HepG2 (cell line): ENCODE measurements around the gene SART1. TPM values are rescaled to one million over a fixed set of nuclear protein-coding genes. Genes with fewer than 3 reads are reported as not detected.

Experiments
- HDAC6 ChIP-seq: fragments of 200-600 bp; sonication (generic); IDR thresholded peaks from 2 replicates; pipeline ENCODE4 v1.7.0; 2017; ENCODE audit warnings: mild to moderate bottlenecking, antibody characterized with exemption, low read length, low read depth
- KLF11 ChIP-seq: IDR thresholded peaks from 2 replicates; pipeline ENCODE4 v1.6.1; 2016; ENCODE audit warnings: missing compliant biosample characterization
- RORA ChIP-seq: sonication (generic); formaldehyde crosslinking; IDR thresholded peaks from 2 replicates; pipeline ENCODE4 v1.5.0; 2020; ENCODE audit warnings: mild to moderate bottlenecking, missing genetic modification reagents, moderate library complexity
- STAG1 ChIP-seq: sonication (generic); formaldehyde crosslinking; IDR thresholded peaks from 2 replicates; pipeline ENCODE4 v1.4.0; 2020; ENCODE audit warnings: missing genetic modification reagents
- TOE1 ChIP-seq: sonication (generic); formaldehyde crosslinking; IDR thresholded peaks from 2 replicates; pipeline ENCODE4 v1.4.0; 2020; ENCODE audit warnings: mild to moderate bottlenecking, missing genetic modification reagents
- U2AF2 ChIP-seq: fragments of 200-400 bp; formaldehyde crosslinking; IDR thresholded peaks from 2 replicates; pipeline ENCODE4 v1.6.1; 2017; ENCODE audit warnings: low read depth, mild to moderate bottlenecking, low read length
- ZFP36L1 ChIP-seq: sonication (generic); formaldehyde crosslinking; IDR thresholded peaks from 2 replicates; pipeline ENCODE4 v1.8.0; 2022; ENCODE audit warnings: mild to moderate bottlenecking, missing genetic modification reagents, moderate library complexity
- ZKSCAN5 ChIP-seq: sonication (generic); formaldehyde crosslinking; IDR thresholded peaks from 2 replicates; pipeline ENCODE4 v1.5.1; 2020; ENCODE audit warnings: mild to moderate bottlenecking, missing genetic modification reagents
- ZNF670 ChIP-seq: sonication (generic); formaldehyde crosslinking; IDR thresholded peaks from 2 replicates; pipeline ENCODE4 v1.8.0; 2022; ENCODE audit warnings: mild to moderate bottlenecking, missing genetic modification reagents, borderline replicate concordance
- ZNF777 ChIP-seq: sonication (generic); formaldehyde crosslinking; IDR thresholded peaks from 2 replicates; pipeline ENCODE4 v1.4.0; 2020; ENCODE audit warnings: missing genetic modification reagents
- ZNF782 ChIP-seq: sonication (generic); formaldehyde crosslinking; IDR thresholded peaks from 2 replicates; pipeline ENCODE4 v1.4.0; 2020; ENCODE audit warnings: missing genetic modification reagents, mild to moderate bottlenecking, borderline replicate concordance
- ZNF883 ChIP-seq: sonication (generic); formaldehyde crosslinking; IDR thresholded peaks from 2 replicates; pipeline ENCODE4 v1.5.1; 2020; ENCODE audit warnings: mild to moderate bottlenecking, missing genetic modification reagents; ENCODE audit errors: not compliant biosample characterization
- polyA plus RNA-seq, 8 experiments: library from polyadenylated mRNA; depleted of rRNA in 3 of 8; stranded (reverse) in 7 of 8; unstranded in 1 of 8; fragments of >200 nt; fragmentation: Illumina TruSeq in 4 of 8; extraction: Trizol in 4 of 8; gene quantifications; 2 replicates each; pipeline versions ENCODE4 v1.2.1 to v1.2.3, GENCODE V29; 2011 to 2016; ENCODE audit warnings: low read depth in 4 of 8, missing spikeins in 1 of 8, mixed read lengths in 1 of 8; ENCODE audit not compliant: insufficient read depth in 1 of 8
- total RNA-seq, 5 experiments: library from RNA; depleted of rRNA; stranded (reverse); fragments of >200 nt; fragmentation: Illumina TruSeq; extraction: Trizol; gene quantifications; 2 replicates each; pipeline ENCODE4 v1.2.3, GENCODE V29; 2016; ENCODE audit warnings: low read depth in 1 of 5
- TF ChIP-seq, protein P1 (sequence below): sonication (generic); formaldehyde crosslinking; IDR thresholded peaks from 2 replicates; pipeline ENCODE4 v1.5.1; 2020; ENCODE audit warnings: missing genetic modification reagents, mild to moderate bottlenecking, borderline replicate concordance
- TF ChIP-seq, protein P2 (sequence below): sonication (generic); formaldehyde crosslinking; IDR thresholded peaks from 2 replicates; pipeline ENCODE4 v1.4.0; 2020; ENCODE audit warnings: missing genetic modification reagents
- TF ChIP-seq, protein P3 (sequence below): sonication (generic); formaldehyde crosslinking; IDR thresholded peaks from 2 replicates; pipeline ENCODE4 v1.5.0; 2020; ENCODE audit warnings: mild to moderate bottlenecking, missing genetic modification reagents
- TF ChIP-seq, protein P4 (sequence below): sonication (generic); formaldehyde crosslinking; IDR thresholded peaks from 2 replicates; pipeline ENCODE4 v1.8.1; 2023; ENCODE audit warnings: missing genetic modification reagents, mild to moderate bottlenecking, borderline replicate concordance

SART1 gene
- total and polyA plus RNA-seq, 2 of the 13 experiments (the other 11 are each of a cell fraction or from before 2014, with no cell fraction given), result 11.3 to 22.5 TPM

DNA sequence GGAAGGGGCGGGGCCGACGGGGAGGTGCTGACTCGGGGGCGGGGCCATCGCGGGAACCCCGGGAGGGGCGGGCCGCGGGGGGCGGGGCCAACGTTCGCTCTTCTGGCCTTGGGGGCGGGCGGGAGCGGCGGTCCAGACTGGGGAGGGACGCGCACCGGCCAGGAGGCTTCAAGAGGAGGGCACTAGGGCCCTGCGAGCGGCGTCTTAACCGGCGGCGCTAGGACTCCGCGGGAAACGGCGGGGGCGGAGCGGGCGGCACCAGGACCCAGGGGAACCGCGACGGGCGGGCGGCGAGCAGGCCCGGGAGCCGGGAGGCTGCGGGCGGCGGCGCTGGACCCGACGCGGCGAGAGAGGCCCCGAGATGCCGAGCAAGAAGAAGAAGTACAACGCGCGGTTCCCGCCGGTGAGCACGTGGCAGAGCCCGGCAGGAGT lies 42.4 kb upstream of the SART1 start, which contains the start of gene DRAP1 (continued):
- TF ChIP-seq TOE1 (CRISPR knock-in tag) (peak; percentile 73; the same call in 1 of the 2 replicates), ZKSCAN5 (no peak), KLF11 (CRISPR knock-in tag) (0 out of 2 replicates have a peak, but pooled peaks have one; percentile 39), U2AF2 (no peak), ZNF777 (CRISPR knock-in tag) (peak; percentile 90), ZNF883 (CRISPR knock-in tag) (no peak), HDAC6 (no peak), ZNF782 (peak; percentile 68; the same call in 1 of the 2 replicates), RORA (CRISPR knock-in tag) (no peak), ZFP36L1 (0 out of 2 replicates have a peak, but pooled peaks have one; percentile 44), STAG1 (CRISPR knock-in tag) (no peak; the same call in 1 of the 2 replicates), ZNF670 (CRISPR knock-in tag) (no peak)
- TF ChIP-seq, protein P1, sequence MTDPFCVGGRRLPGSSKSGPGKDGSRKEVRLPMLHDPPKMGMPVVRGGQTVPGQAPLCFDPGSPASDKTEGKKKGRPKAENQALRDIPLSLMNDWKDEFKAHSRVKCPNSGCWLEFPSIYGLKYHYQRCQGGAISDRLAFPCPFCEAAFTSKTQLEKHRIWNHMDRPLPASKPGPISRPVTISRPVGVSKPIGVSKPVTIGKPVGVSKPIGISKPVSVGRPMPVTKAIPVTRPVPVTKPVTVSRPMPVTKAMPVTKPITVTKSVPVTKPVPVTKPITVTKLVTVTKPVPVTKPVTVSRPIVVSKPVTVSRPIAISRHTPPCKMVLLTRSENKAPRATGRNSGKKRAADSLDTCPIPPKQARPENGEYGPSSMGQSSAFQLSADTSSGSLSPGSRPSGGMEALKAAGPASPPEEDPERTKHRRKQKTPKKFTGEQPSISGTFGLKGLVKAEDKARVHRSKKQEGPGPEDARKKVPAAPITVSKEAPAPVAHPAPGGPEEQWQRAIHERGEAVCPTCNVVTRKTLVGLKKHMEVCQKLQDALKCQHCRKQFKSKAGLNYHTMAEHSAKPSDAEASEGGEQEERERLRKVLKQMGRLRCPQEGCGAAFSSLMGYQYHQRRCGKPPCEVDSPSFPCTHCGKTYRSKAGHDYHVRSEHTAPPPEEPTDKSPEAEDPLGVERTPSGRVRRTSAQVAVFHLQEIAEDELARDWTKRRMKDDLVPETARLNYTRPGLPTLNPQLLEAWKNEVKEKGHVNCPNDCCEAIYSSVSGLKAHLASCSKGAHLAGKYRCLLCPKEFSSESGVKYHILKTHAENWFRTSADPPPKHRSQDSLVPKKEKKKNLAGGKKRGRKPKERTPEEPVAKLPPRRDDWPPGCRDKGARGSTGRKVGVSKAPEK (CRISPR knock-in tag), result no peak
- TF ChIP-seq, protein P2, sequence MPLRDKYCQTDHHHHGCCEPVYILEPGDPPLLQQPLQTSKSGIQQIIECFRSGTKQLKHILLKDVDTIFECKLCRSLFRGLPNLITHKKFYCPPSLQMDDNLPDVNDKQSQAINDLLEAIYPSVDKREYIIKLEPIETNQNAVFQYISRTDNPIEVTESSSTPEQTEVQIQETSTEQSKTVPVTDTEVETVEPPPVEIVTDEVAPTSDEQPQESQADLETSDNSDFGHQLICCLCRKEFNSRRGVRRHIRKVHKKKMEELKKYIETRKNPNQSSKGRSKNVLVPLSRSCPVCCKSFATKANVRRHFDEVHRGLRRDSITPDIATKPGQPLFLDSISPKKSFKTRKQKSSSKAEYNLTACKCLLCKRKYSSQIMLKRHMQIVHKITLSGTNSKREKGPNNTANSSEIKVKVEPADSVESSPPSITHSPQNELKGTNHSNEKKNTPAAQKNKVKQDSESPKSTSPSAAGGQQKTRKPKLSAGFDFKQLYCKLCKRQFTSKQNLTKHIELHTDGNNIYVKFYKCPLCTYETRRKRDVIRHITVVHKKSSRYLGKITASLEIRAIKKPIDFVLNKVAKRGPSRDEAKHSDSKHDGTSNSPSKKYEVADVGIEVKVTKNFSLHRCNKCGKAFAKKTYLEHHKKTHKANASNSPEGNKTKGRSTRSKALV (CRISPR knock-in tag), result no peak
- TF ChIP-seq, protein P3, sequence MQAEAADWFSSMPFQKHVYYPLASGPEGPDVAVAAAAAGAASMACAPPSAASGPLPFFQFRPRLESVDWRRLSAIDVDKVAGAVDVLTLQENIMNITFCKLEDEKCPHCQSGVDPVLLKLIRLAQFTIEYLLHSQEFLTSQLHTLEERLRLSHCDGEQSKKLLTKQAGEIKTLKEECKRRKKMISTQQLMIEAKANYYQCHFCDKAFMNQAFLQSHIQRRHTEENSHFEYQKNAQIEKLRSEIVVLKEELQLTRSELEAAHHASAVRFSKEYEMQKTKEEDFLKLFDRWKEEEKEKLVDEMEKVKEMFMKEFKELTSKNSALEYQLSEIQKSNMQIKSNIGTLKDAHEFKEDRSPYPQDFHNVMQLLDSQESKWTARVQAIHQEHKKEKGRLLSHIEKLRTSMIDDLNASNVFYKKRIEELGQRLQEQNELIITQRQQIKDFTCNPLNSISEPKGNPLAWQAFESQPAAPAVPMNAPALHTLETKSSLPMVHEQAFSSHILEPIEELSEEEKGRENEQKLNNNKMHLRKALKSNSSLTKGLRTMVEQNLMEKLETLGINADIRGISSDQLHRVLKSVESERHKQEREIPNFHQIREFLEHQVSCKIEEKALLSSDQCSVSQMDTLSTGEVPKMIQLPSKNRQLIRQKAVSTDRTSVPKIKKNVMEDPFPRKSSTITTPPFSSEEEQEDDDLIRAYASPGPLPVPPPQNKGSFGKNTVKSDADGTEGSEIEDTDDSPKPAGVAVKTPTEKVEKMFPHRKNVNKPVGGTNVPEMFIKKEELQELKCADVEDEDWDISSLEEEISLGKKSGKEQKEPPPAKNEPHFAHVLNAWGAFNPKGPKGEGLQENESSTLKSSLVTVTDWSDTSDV, result no peak
- TF ChIP-seq, protein P4, sequence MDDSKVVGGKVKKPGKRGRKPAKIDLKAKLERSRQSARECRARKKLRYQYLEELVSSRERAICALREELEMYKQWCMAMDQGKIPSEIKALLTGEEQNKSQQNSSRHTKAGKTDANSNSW (CRISPR knock-in tag), result no peak
